Mammary epithelial cell (primary cell): ENCODE results near the gene STXBP6.

Experiments used
- EZH2 ChIP-seq: IDR thresholded peaks from 2 replicates; pipeline ENCODE4 v1.6.1; 2012; ENCODE audit warnings: low read length, inconsistent platforms, borderline replicate concordance
- TF ChIP-seq, protein P1 (sequence below), 2 donors: IDR thresholded peaks in 1 of 2; conservative IDR thresholded peaks in 1 of 2; 2 replicates each; pipeline ENCODE4 v1.5.1; 2011 to 2012; ENCODE audit warnings: inconsistent platforms in 2 of 2, low read length in 2 of 2, mild to moderate bottlenecking in 2 of 2, control low read depth in 1 of 2, low read depth in 1 of 2; ENCODE audit not compliant: insufficient read depth in 1 of 2; ENCODE audit errors: extremely low read depth in 1 of 2

DNA sequence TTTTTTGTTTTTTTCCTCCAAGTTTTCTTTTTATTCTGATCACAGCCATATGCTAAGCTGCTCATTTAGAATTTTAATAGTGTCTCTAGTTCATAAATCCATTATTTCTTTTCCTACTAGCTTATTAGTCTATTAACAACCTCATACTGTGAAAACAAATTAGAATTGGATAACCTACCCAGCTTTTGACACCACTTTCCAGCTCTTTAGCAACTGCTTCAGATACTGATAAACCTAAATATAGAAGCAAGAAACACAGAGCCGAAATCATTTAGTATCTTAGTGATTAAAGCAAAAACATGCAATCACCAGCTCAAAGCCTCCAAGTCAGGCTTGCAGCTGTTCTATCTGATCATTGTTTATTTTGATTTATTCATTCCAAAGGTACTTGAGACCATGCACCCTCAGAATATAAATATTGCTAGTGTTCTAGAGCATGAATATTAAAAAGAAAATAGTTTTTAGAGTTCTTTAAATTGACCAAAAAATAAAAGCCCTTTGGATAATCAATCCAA, 121.5 kb downstream of the STXBP6 start:
- TF ChIP-seq, protein P1, sequence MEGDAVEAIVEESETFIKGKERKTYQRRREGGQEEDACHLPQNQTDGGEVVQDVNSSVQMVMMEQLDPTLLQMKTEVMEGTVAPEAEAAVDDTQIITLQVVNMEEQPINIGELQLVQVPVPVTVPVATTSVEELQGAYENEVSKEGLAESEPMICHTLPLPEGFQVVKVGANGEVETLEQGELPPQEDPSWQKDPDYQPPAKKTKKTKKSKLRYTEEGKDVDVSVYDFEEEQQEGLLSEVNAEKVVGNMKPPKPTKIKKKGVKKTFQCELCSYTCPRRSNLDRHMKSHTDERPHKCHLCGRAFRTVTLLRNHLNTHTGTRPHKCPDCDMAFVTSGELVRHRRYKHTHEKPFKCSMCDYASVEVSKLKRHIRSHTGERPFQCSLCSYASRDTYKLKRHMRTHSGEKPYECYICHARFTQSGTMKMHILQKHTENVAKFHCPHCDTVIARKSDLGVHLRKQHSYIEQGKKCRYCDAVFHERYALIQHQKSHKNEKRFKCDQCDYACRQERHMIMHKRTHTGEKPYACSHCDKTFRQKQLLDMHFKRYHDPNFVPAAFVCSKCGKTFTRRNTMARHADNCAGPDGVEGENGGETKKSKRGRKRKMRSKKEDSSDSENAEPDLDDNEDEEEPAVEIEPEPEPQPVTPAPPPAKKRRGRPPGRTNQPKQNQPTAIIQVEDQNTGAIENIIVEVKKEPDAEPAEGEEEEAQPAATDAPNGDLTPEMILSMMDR (conservative IDR thresholded peaks at IDR 0.05 in 1 of 2, IDR thresholded peaks at IDR 0.05 in 1 of 2; ENCODE audit: extremely low read depth in 1 of 2, insufficient read depth in 1 of 2, low read depth in 1 of 2, low read length in 2 of 2) = no peak
- TF ChIP-seq EZH2 = no peak
